HL-60 (cell line): Measurements from ENCODE around the gene C6orf47.

Source experiments
- DNase-seq, 2 experiments: peaks; one replicate each; pipeline ENCODE4 v3.0.0-alpha.2; 2010 to 2020; ENCODE audit warnings: low read depth in 1 of 2, low spot score in 1 of 2
- H3K27ac ChIP-seq: fragments of 250-450 bp; sonication (Bioruptor Pico); replicated peaks from 2 replicates; pipeline ENCODE4 v1.5.1; 2020; ENCODE audit warnings: mild to moderate bottlenecking, moderate library complexity
- H3K27me3 ChIP-seq: fragments of 250-450 bp; sonication (Bioruptor Pico); 2 replicates; pipeline ENCODE4 v1.5.1; 2021; ENCODE audit warnings: mild to moderate bottlenecking, moderate library complexity; ENCODE audit not compliant: insufficient read depth, poor library complexity, severe bottlenecking
- H3K4me3 ChIP-seq: replicated peaks from 2 replicates; pipeline ENCODE4 v1.5.1; 2011; ENCODE audit warnings: mild to moderate bottlenecking, control low read depth, low read length; ENCODE audit not compliant: insufficient read depth
- CTCF ChIP-seq: IDR thresholded peaks from one replicate; pipeline ENCODE4 v1.5.1; 2011; ENCODE audit warnings: low read length, control low read depth, inconsistent platforms; ENCODE audit not compliant: insufficient read depth
- GABPA ChIP-seq: IDR thresholded peaks from 2 replicates; pipeline ENCODE4 v1.6.1; 2012; ENCODE audit warnings: low read depth
- POLR2AphosphoS5 ChIP-seq: IDR thresholded peaks from 2 replicates; pipeline ENCODE4 v1.6.1; 2012; ENCODE audit warnings: low read depth
- SPI1 ChIP-seq: IDR thresholded peaks from 2 replicates; pipeline ENCODE4 v1.6.1; 2012; ENCODE audit warnings: low read depth, mild to moderate bottlenecking, borderline replicate concordance
- TF ChIP-seq, protein P1 (sequence below): IDR thresholded peaks from 2 replicates; pipeline ENCODE4 v1.6.1; 2012; ENCODE audit warnings: low read depth; ENCODE audit not compliant: insufficient replicate concordance

Gene C6orf47

GRCh38 chr6:31701666-31702404 is 41.3 kb upstream of the C6orf47 start:
- Histone ChIP-seq H3K27ac (peak overlapping the region; percentile 96), H3K27me3 (no peaks in the 10 kb centered on the region), H3K4me3 (peak overlapping the region; percentile 64)
- TF ChIP-seq SPI1, result no peak
- no peak for TF ChIP-seq POLR2AphosphoS5
- no peak for TF ChIP-seq GABPA
- TF ChIP-seq CTCF, result no peak
- TF ChIP-seq, protein P1, sequence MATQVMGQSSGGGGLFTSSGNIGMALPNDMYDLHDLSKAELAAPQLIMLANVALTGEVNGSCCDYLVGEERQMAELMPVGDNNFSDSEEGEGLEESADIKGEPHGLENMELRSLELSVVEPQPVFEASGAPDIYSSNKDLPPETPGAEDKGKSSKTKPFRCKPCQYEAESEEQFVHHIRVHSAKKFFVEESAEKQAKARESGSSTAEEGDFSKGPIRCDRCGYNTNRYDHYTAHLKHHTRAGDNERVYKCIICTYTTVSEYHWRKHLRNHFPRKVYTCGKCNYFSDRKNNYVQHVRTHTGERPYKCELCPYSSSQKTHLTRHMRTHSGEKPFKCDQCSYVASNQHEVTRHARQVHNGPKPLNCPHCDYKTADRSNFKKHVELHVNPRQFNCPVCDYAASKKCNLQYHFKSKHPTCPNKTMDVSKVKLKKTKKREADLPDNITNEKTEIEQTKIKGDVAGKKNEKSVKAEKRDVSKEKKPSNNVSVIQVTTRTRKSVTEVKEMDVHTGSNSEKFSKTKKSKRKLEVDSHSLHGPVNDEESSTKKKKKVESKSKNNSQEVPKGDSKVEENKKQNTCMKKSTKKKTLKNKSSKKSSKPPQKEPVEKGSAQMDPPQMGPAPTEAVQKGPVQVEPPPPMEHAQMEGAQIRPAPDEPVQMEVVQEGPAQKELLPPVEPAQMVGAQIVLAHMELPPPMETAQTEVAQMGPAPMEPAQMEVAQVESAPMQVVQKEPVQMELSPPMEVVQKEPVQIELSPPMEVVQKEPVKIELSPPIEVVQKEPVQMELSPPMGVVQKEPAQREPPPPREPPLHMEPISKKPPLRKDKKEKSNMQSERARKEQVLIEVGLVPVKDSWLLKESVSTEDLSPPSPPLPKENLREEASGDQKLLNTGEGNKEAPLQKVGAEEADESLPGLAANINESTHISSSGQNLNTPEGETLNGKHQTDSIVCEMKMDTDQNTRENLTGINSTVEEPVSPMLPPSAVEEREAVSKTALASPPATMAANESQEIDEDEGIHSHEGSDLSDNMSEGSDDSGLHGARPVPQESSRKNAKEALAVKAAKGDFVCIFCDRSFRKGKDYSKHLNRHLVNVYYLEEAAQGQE, result no peak
- DNase-seq, result no peak

GRCh38 chr6:31700740-31701401 is 40.3 kb upstream of the C6orf47 start:
- Histone ChIP-seq H3K27ac (no peak overlapping the region), H3K4me3 (no peak overlapping the region), H3K27me3 (no peaks in the 10 kb centered on the region)
- TF ChIP-seq POLR2AphosphoS5, result no peak
- no peak for TF ChIP-seq CTCF
- no peak for TF ChIP-seq GABPA
- TF ChIP-seq SPI1, result no peak
- TF ChIP-seq, protein P1, result no peak
- DNase-seq, result no peak

DNA sequence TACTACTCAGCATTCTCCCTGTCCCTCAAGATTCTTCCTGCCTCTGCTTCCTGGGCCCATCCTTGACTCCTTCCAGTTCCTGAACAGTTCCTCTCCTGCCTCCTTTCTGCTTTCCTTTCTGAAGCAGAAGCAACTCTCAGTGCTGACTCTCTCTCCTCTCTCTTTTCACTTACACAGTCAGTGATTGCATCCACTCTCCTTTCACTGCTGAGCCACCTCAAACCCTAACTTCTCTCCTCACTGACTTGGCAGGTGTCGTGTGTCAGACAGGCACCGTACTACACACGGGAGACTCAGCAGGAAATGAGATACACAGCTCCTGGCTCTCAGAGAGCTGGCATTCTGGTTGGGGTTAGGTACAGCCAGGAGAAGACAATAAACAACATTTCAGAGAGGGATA is 37.0 kb upstream of the C6orf47 start:
- H3K4me3 ChIP-seq, result no peak overlapping the region
- no peak for DNase-seq
- H3K27ac ChIP-seq, result no peak overlapping the region
- no peaks in the 10 kb centered on the region for H3K27me3 ChIP-seq
- TF ChIP-seq POLR2AphosphoS5 (no peak), SPI1 (no peak), CTCF (no peak), GABPA (no peak)
- TF ChIP-seq, protein P1, result no peak
